H1 (cell line): ENCODE measurements around the gene SLC12A7. TPM values are rescaled to one million over a fixed set of nuclear protein-coding genes. Genes with fewer than 3 reads are reported as not detected.

ENCODE experiments used
- CTCF ChIA-PET: fragments of 300-600 bp; sonication (Branson Sonifier 250); formaldehyde crosslinking; loops from one replicate; lab custom pipeline; 2021; ENCODE audit not compliant: partially characterized antibody; lab: Charles Lee
- POLR2A ChIA-PET: fragments of 300-600 bp; sonication (Branson Sonifier 250); formaldehyde crosslinking; loops from one replicate; lab custom pipeline; 2021; ENCODE audit warnings: inconsistent platforms; ENCODE audit not compliant: partially characterized antibody; lab: Charles Lee
- DNase-seq, 2 experiments: peaks; one replicate each; pipeline versions ENCODE4 v3.0.0 to v3.0.0-alpha.2; 2010 to 2022; ENCODE audit warnings: low spot score in 2 of 2, low read depth in 1 of 2, mixed read lengths in 1 of 2
- FAIRE-seq: peaks from 2 replicates; lab custom pipeline; 2011; peaks lifted over from hg19 to GRCh38; lab: Jason Lieb, UNC
- H2AFZ ChIP-seq: 2 replicates; pipeline ENCODE4 v1.8.1; 2012; ENCODE audit warnings: low read length, inconsistent platforms
- H2AK5ac ChIP-seq: 2 replicates; pipeline ENCODE4 v1.6.1; 2013; ENCODE audit warnings: low read depth, low read length
- H2BK120ac ChIP-seq: replicated peaks from 2 replicates; pipeline ENCODE3; 2013; ENCODE audit warnings: low read depth, low read length, inconsistent platforms
- H2BK12ac ChIP-seq: 2 replicates; pipeline ENCODE4 v1.6.1; 2013; ENCODE audit warnings: low read depth, low read length
- H2BK15ac ChIP-seq: 2 replicates; pipeline ENCODE4 v1.6.1; 2013; ENCODE audit warnings: low read length
- H2BK20ac ChIP-seq: 2 replicates; pipeline ENCODE4 v1.6.1; 2013; ENCODE audit warnings: low read length
- H2BK5ac ChIP-seq: 2 replicates; pipeline ENCODE4 v1.6.1; 2013; ENCODE audit warnings: low read depth, low read length
- H3K14ac ChIP-seq: 2 replicates; pipeline ENCODE4 v1.6.1; 2013; ENCODE audit warnings: inconsistent platforms; ENCODE audit not compliant: insufficient read length
- H3K18ac ChIP-seq: 2 replicates; pipeline ENCODE4 v1.6.1; 2013; ENCODE audit warnings: low read length; ENCODE audit errors: extremely low read depth
- H3K23ac ChIP-seq: 2 replicates; pipeline ENCODE4 v1.6.1; 2013; ENCODE audit warnings: inconsistent platforms; ENCODE audit not compliant: insufficient read length
- H3K23me2 ChIP-seq: 2 replicates; pipeline ENCODE4 v1.6.1; 2013; ENCODE audit warnings: low read depth, low read length
- H3K27ac ChIP-seq: 2 replicates; pipeline ENCODE4 v1.6.1; 2011; ENCODE audit warnings: low read depth, low read length, inconsistent platforms
- H3K27me3 ChIP-seq, 4 experiments: replicated peaks in 1 of 4; 1 replicate in 1 of 4; 2 replicates in 3 of 4; pipeline versions ENCODE4 v1.6.1 to v1.8.1; 2011 to 2013; ENCODE audit warnings: low read length in 3 of 4, mild to moderate bottlenecking in 3 of 4, inconsistent platforms in 2 of 4, mixed read lengths in 2 of 4, moderate library complexity in 1 of 4; ENCODE audit not compliant: control insufficient read depth in 3 of 4, insufficient read depth in 3 of 4; ENCODE audit errors: extremely low read depth in 1 of 4
- H3K36me3 ChIP-seq, 4 experiments: 2 replicates each; pipeline versions ENCODE4 v1.6.1 to v1.8.1; 2011 to 2013; ENCODE audit warnings: mild to moderate bottlenecking in 4 of 4, low read length in 3 of 4, moderate library complexity in 2 of 4, control low read depth in 1 of 4, inconsistent platforms in 1 of 4; ENCODE audit not compliant: insufficient read depth in 4 of 4, control insufficient read depth in 2 of 4
- H3K4ac ChIP-seq: replicated peaks from 2 replicates; pipeline ENCODE3; 2013; ENCODE audit warnings: low read length, low read depth, mixed read lengths, inconsistent platforms; ENCODE audit not compliant: insufficient read length
- H3K4me1 ChIP-seq, 4 experiments: replicated peaks in 1 of 4; 1 replicate in 1 of 4; 2 replicates in 3 of 4; pipeline versions ENCODE4 v1.6.1 to v1.8.1; 2011 to 2013; ENCODE audit warnings: low read length in 3 of 4, inconsistent platforms in 2 of 4, mixed read lengths in 1 of 4; ENCODE audit not compliant: insufficient read depth in 4 of 4, control insufficient read depth in 3 of 4
- H3K4me2 ChIP-seq, 2 experiments: 2 replicates each; pipeline versions ENCODE4 v1.6.1 to v1.8.1; 2011 to 2013; ENCODE audit warnings: low read depth in 2 of 2, low read length in 2 of 2, control low read depth in 1 of 2, inconsistent platforms in 1 of 2, mild to moderate bottlenecking in 1 of 2; ENCODE audit not compliant: insufficient read depth in 1 of 2
- H3K4me3 ChIP-seq, 4 experiments: fragments of 200-600, 300-600 bp in 1 of 4; sonication (generic), shearing (Covaris generic), sonication (Bioruptor Twin) in 1 of 4; 2 replicates each; pipeline versions ENCODE4 v1.5.1 to v1.8.1; 2011 to 2016; ENCODE audit warnings: low read length in 4 of 4, low read depth in 3 of 4, control low read depth in 2 of 4, inconsistent platforms in 2 of 4, mild to moderate bottlenecking in 2 of 4, mixed read lengths in 1 of 4, moderate library complexity in 1 of 4; ENCODE audit not compliant: insufficient read depth in 2 of 4; ENCODE audit errors: extremely low read depth in 1 of 4
- H3K56ac ChIP-seq: replicated peaks from 2 replicates; pipeline ENCODE3; 2013; ENCODE audit warnings: low read depth, mild to moderate bottlenecking, mixed read lengths, low read length, inconsistent platforms; ENCODE audit not compliant: insufficient read length
- H3K79me1 ChIP-seq: 2 replicates; pipeline ENCODE4 v1.6.1; 2013; ENCODE audit warnings: low read depth, low read length, control low read depth
- H3K79me2 ChIP-seq, 2 experiments: 2 replicates each; pipeline versions ENCODE4 v1.6.1 to v1.8.1; 2012 to 2013; ENCODE audit warnings: low read length in 2 of 2, mild to moderate bottlenecking in 2 of 2, inconsistent platforms in 1 of 2; ENCODE audit not compliant: insufficient read depth in 2 of 2, control insufficient read depth in 1 of 2
- H3K9ac ChIP-seq, 4 experiments: replicated peaks in 1 of 4; 1 replicate in 1 of 4; 2 replicates in 3 of 4; pipeline versions ENCODE4 v1.6.1 to v1.8.1; 2011 to 2013; ENCODE audit warnings: low read depth in 3 of 4, low read length in 3 of 4, control low read depth in 2 of 4, mild to moderate bottlenecking in 2 of 4, moderate library complexity in 2 of 4, inconsistent platforms in 1 of 4; ENCODE audit errors: extremely low read depth in 1 of 4
- H3K9me3 ChIP-seq, 2 experiments: 2 replicates each; pipeline versions ENCODE4 v1.6.1 to v1.8.1; 2012 to 2013; ENCODE audit warnings: mild to moderate bottlenecking in 2 of 2, moderate library complexity in 2 of 2, control low read depth in 1 of 2, inconsistent platforms in 1 of 2, low read depth in 1 of 2, low read length in 1 of 2, mixed read lengths in 1 of 2; ENCODE audit not compliant: insufficient read depth in 2 of 2
- H4K20me1 ChIP-seq, 2 experiments: replicated peaks in 1 of 2; 2 replicates each; pipeline versions ENCODE3 to v1.8.1; 2011 to 2013; ENCODE audit warnings: inconsistent platforms in 2 of 2, low read length in 2 of 2, mild to moderate bottlenecking in 1 of 2; ENCODE audit not compliant: insufficient read depth in 2 of 2, control insufficient read depth in 1 of 2
- H4K5ac ChIP-seq: 2 replicates; pipeline ENCODE4 v1.6.1; 2013; ENCODE audit warnings: low read length, low read depth, mixed read lengths, inconsistent platforms; ENCODE audit not compliant: insufficient read length
- H4K8ac ChIP-seq: 2 replicates; pipeline ENCODE4 v1.8.0; 2013; ENCODE audit warnings: mild to moderate bottlenecking, moderate library complexity, low read length, inconsistent platforms; ENCODE audit not compliant: insufficient read depth; ENCODE audit errors: extremely low read depth
- H4K91ac ChIP-seq: replicated peaks from 2 replicates; pipeline ENCODE3; 2013; ENCODE audit warnings: low read length, mixed read lengths, inconsistent platforms; ENCODE audit not compliant: insufficient read length
- CHD1 ChIP-seq: IDR thresholded peaks from 2 replicates; pipeline ENCODE4 v1.6.1; 2012; ENCODE audit warnings: low read depth, low read length, improper control_type of control experiment
- RAD21 ChIP-seq, 2 experiments: IDR thresholded peaks in 1 of 2; conservative IDR thresholded peaks in 1 of 2; 2 replicates each; pipeline ENCODE4 v1.6.1; 2011; ENCODE audit warnings: low read depth in 2 of 2, low read length in 2 of 2, improper control_type of control experiment in 1 of 2, inconsistent platforms in 1 of 2, mild to moderate bottlenecking in 1 of 2, moderate library complexity in 1 of 2
- RXRA ChIP-seq: IDR thresholded peaks from 2 replicates; pipeline ENCODE4 v1.6.1; 2011; ENCODE audit warnings: low read depth, mild to moderate bottlenecking, low read length, moderate library complexity; ENCODE audit not compliant: insufficient read depth
- SIN3A ChIP-seq, 2 experiments: IDR thresholded peaks in 1 of 2; conservative IDR thresholded peaks in 1 of 2; 2 replicates each; pipeline ENCODE4 v1.6.1; 2011 to 2012; ENCODE audit warnings: low read length in 2 of 2, improper control_type of control experiment in 1 of 2, low read depth in 1 of 2, mild to moderate bottlenecking in 1 of 2
- SP2 ChIP-seq: IDR thresholded peaks from 2 replicates; pipeline ENCODE4 v1.6.1; 2012; ENCODE audit warnings: mild to moderate bottlenecking, low read length, inconsistent platforms
- SP4 ChIP-seq: IDR thresholded peaks from 2 replicates; pipeline ENCODE4 v1.6.1; 2012; ENCODE audit warnings: low read length, inconsistent platforms
- SRF ChIP-seq: IDR thresholded peaks from 2 replicates; pipeline ENCODE4 v1.6.1; 2011; ENCODE audit warnings: mild to moderate bottlenecking, low read depth, low read length, moderate library complexity
- WGBS, 2 experiments: shearing (Covaris generic) in 1 of 2; methylation state at CpG; one replicate each; pipeline versions ENCODE4 v1.1.6 to v1.1.7; 2013 to 2015; ENCODE audit warnings: low lambda C conversion rate in 2 of 2, mixed read lengths in 2 of 2, inconsistent platforms in 1 of 2, low coverage in 1 of 2, missing lambda C conversion rate in 1 of 2; ENCODE audit not compliant: insufficient replicate concordance in 2 of 2, insufficient coverage in 1 of 2, insufficient read length in 1 of 2; ENCODE audit errors: extremely low coverage in 1 of 2, missing lambda C conversion rate in 1 of 2; 5-methylcytosine and 5-hydroxymethylcytosine counted together
- polyA plus RNA-seq, 7 experiments: library from polyadenylated mRNA; depleted of rRNA in 3 of 7; stranded (reverse) in 5 of 7; unstranded in 2 of 7; fragments of >200 nt in 5 of 7; fragments of 200-250 nt in 2 of 7; gene quantifications; 1 replicate in 5 of 7; 2 replicates in 1 of 7; 4 replicates in 1 of 7; pipeline versions ENCODE4 v1.2.1 to v1.2.3, GENCODE V29; 2011 to 2013; ENCODE audit warnings: missing spikeins in 2 of 7, mixed read lengths in 2 of 7
- total RNA-seq: library from RNA; stranded (reverse); fragmentation: NEBNext Ultra II Directional; extraction: Animal tissue kit (Norgen Biotek cat#: 25700); gene quantifications from 2 replicates; pipeline ENCODE4 v1.2.1, GENCODE V29; 2021
- TF ChIP-seq, protein P1 (sequence below): IDR thresholded peaks from 2 replicates; pipeline ENCODE4 v1.6.1; 2012; ENCODE audit warnings: inconsistent platforms

SLC12A7 gene
- total and polyA plus RNA-seq, 2 of the 8 experiments (the other 6 are each of a cell fraction or from before 2014, with no cell fraction given) = 23.5 to 39.7 TPM

DNA sequence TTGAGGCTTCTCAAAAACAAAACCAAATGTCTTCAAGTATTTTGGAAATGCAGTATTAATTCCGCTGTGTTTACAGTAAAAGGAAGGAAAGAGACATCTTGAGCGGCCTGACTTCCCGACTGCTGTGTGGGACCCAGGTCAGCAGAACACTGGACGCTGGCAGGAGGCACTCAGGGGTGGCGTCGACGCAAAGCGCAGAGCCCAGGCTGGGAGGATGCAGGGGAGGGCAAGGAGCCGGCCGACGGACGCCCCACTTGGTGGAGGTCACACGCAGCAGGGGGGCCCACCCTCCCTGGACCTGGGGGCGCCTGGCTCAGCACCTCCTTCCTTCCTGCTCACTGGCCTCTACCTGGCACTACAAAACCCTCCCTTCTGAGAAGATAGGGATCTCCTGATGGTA, 19.7 kb downstream of the SLC12A7 start:
- 92% methylated on average over 14 of the region's 14 CpGs; no CpG with 5 or more reads in 1 of the 2 experiments for WGBS, 2 experiments

More for the DNA sequence above, 19.7 kb downstream of the SLC12A7 start:
- no peak for TF ChIP-seq CHD1
- TF ChIP-seq SIN3A (conservative IDR thresholded peaks at IDR 0.05 in 1 of 2, IDR thresholded peaks at IDR 0.05 in 1 of 2; ENCODE audit: low read depth in 1 of 2, low read length in 2 of 2) = no peak
- no peak for TF ChIP-seq SP4
- no peak for TF ChIP-seq SRF
- no peak for TF ChIP-seq SP2
- TF ChIP-seq RAD21 (IDR thresholded peaks at IDR 0.05 in 1 of 2, conservative IDR thresholded peaks at IDR 0.05 in 1 of 2; ENCODE audit: low read depth in 2 of 2, low read length in 2 of 2) = no peak
- no peak for TF ChIP-seq RXRA
- TF ChIP-seq, protein P1, sequence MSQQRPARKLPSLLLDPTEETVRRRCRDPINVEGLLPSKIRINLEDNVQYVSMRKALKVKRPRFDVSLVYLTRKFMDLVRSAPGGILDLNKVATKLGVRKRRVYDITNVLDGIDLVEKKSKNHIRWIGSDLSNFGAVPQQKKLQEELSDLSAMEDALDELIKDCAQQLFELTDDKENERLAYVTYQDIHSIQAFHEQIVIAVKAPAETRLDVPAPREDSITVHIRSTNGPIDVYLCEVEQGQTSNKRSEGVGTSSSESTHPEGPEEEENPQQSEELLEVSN = no peak
- Histone ChIP-seq H3K14ac (no peak overlapping the region), H2BK12ac (no peak overlapping the region), H2BK15ac (no peak overlapping the region), H3K9ac (no peak overlapping the region), H4K20me1 (peaks cover 0 to 12% of the 10 kb centered on the region in 2 experiments), H2BK120ac (no peak overlapping the region), H3K27ac (no peak overlapping the region), H3K4me1 (peaks cover 0 to 20% (median 4%) of the 10 kb centered on the region in 4 experiments; a peak in 5 of 7 replicates), H4K91ac (no peak overlapping the region), H3K36me3 (peaks cover 4 to 27% (median 14%) of the 10 kb centered on the region in 4 experiments; a peak in 4 of 8 replicates), H3K79me1 (peaks cover 14% of the 10 kb centered on the region), H2AK5ac (no peak overlapping the region), H3K27me3 (no peaks in the 10 kb centered on the region), H3K56ac (no peak overlapping the region), H3K4me3 (no peak overlapping the region), H3K23me2 (no peaks in the 10 kb centered on the region), H3K4ac (no peak overlapping the region), H3K18ac (no peak overlapping the region), H2BK5ac (no peak overlapping the region), H3K23ac (no peak overlapping the region), H3K9me3 (no peaks in the 10 kb centered on the region), H3K79me2 (peaks cover 0 to 23% of the 10 kb centered on the region in 2 experiments; a peak in 2 of 4 replicates), H2AFZ (no peak overlapping the region), H4K8ac (no peak overlapping the region), H2BK20ac (no peak overlapping the region), H3K4me2 (no peak overlapping the region), H4K5ac (no peak overlapping the region)
- no peak for FAIRE-seq
- ChIA-PET POLR2A (interaction anchor here (1.1 kb wide), 1 partner anchor 224 kb away, joined by 3 read pairs; no protein-coding TSS in a partner anchor), CTCF (interaction anchor here (1.6 kb wide), 1 partner anchor 77 kb away, joined by 3 read pairs; no protein-coding TSS in a partner anchor)
- DNase-seq = no peak
